Endodermal cell (in vitro differentiated cells): ENCODE measurements around the gene ATP11C. TPM values are rescaled to one million over a fixed set of nuclear protein-coding genes. Genes with fewer than 3 reads are reported as not detected.

Experiments used
- DNase-seq: peaks from one replicate; pipeline ENCODE4 v3.0.0-alpha.2; 2017
- H3K27ac ChIP-seq: 2 replicates; pipeline ENCODE4 v1.5.1; 2013; ENCODE audit warnings: mild to moderate bottlenecking, low read depth, low read length, moderate library complexity
- H3K27me3 ChIP-seq: 2 replicates; pipeline ENCODE4 v1.6.1; 2013; ENCODE audit warnings: mild to moderate bottlenecking, low read length, moderate library complexity; ENCODE audit not compliant: insufficient read depth, control insufficient read depth, poor library complexity, severe bottlenecking
- H3K36me3 ChIP-seq: 2 replicates; pipeline ENCODE4 v1.7.0; 2013; ENCODE audit warnings: mild to moderate bottlenecking, low read length, moderate library complexity; ENCODE audit not compliant: control insufficient read depth, insufficient read depth
- H3K4me1 ChIP-seq: one replicate; pipeline ENCODE4 v1.7.0; 2013; ENCODE audit warnings: low read length; ENCODE audit not compliant: control insufficient read depth, insufficient read depth
- H3K4me3 ChIP-seq: 2 replicates; pipeline ENCODE4 v1.5.1; 2013; ENCODE audit warnings: mild to moderate bottlenecking, low read length, moderate library complexity
- H3K9ac ChIP-seq: 2 replicates; pipeline ENCODE4 v1.6.1; 2013; ENCODE audit warnings: mild to moderate bottlenecking, low read length, moderate library complexity; ENCODE audit not compliant: poor library complexity, severe bottlenecking; ENCODE audit errors: extremely low read depth
- H3K9me3 ChIP-seq: 2 replicates; pipeline ENCODE4 v1.6.1; 2013; ENCODE audit warnings: mild to moderate bottlenecking, low read length, moderate library complexity; ENCODE audit not compliant: control insufficient read depth
- H3K27ac Mint-ChIP-seq: 2 replicates; pipeline ENCODE4 v1.8.0; 2020; ENCODE audit warnings: mixed read lengths
- H3K27me3 Mint-ChIP-seq: 2 replicates; pipeline ENCODE4 v1.8.0; 2021; ENCODE audit warnings: mild to moderate bottlenecking, mixed read lengths; ENCODE audit not compliant: insufficient read depth
- H3K36me3 Mint-ChIP-seq: 2 replicates; pipeline ENCODE4 v1.8.0; 2020; ENCODE audit warnings: low read depth, mixed read lengths
- H3K4me1 Mint-ChIP-seq: 2 replicates; pipeline ENCODE4 v1.8.0; 2020; ENCODE audit warnings: mixed read lengths
- H3K4me3 Mint-ChIP-seq: 2 replicates; pipeline ENCODE4 v1.8.0; 2020; ENCODE audit warnings: mild to moderate bottlenecking, moderate library complexity, mixed read lengths
- H3K9me3 Mint-ChIP-seq: 2 replicates; pipeline ENCODE4 v1.8.0; 2020; ENCODE audit warnings: mild to moderate bottlenecking, mixed read lengths
- CTCF ChIP-seq: fragments of 200-600 bp; sonication (generic); conservative IDR thresholded peaks from 2 replicates; pipeline ENCODE4 v1.5.0; 2021; ENCODE audit warnings: antibody characterized with exemption, mild to moderate bottlenecking
- WGBS, 2 experiments: methylation state at CpG; one replicate each; pipeline versions ENCODE4 v1.1.5 to v1.1.7; 2013; ENCODE audit warnings: missing lambda C conversion rate in 2 of 2, mixed read lengths in 1 of 2; ENCODE audit not compliant: insufficient coverage in 1 of 2, insufficient read length in 1 of 2; 5-methylcytosine and 5-hydroxymethylcytosine counted together
- total RNA-seq, 2 donors: library from RNA; stranded (reverse); fragmentation: NEBNext Ultra II Directional in 1 of 2; extraction: Animal tissue kit (Norgen Biotek cat#: 25700) in 1 of 2; gene quantifications; 2 replicates in 1 of 2; 3 replicates in 1 of 2; pipeline ENCODE4 v1.2.1, GENCODE V29; 2021

The ATP11C gene
- total RNA-seq, 2 donors from 2014 or later, result 62.9 to 114 TPM

DNA sequence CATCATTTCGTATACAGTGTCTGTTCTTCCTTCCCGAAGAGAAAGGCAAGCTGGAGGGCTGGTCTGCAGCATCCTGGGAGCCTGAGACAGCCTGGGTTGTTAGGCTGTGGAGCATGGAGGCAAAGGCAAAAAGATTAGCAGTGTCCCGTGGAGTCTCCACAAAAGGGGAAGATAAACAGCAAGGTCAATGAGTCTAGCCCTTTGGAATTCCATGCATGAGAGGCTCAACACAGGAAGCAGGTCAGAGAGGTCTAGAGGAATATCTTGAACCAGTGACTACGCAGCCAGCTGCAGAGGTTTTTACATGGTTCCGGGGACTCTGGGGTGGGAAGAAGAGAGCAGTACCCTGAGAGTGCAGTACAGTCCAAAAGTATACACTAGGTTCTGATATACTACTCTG is 212.7 kb downstream of the ATP11C start:
- Histone ChIP-seq H3K4me1 (no peaks in the 10 kb centered on the region), H3K36me3 (no peaks in the 10 kb centered on the region), H3K27ac (peak overlapping the region; percentile 70), H3K27me3 (no peaks in the 10 kb centered on the region), H3K4me3 (no peak overlapping the region), H3K9me3 (peaks cover 6% of the 10 kb centered on the region), H3K9ac (no peak overlapping the region)
- WGBS, 2 experiments, result 28% methylated on average over 5 of the region's 5 CpGs; no CpG with 5 or more reads in 1 of the 2 experiments
- Mint-ChIP-seq H3K4me3 (peak overlapping the region; percentile 21), H3K27ac (peak overlapping the region; percentile 97), H3K27me3 (no peaks in the 10 kb centered on the region), H3K9me3 (no peaks in the 10 kb centered on the region), H3K4me1 (peaks cover 19% of the 10 kb centered on the region), H3K36me3 (peaks cover 13% of the 10 kb centered on the region)
- DNase-seq, result peak; percentile 83
- no peak for TF ChIP-seq CTCF

DNA sequence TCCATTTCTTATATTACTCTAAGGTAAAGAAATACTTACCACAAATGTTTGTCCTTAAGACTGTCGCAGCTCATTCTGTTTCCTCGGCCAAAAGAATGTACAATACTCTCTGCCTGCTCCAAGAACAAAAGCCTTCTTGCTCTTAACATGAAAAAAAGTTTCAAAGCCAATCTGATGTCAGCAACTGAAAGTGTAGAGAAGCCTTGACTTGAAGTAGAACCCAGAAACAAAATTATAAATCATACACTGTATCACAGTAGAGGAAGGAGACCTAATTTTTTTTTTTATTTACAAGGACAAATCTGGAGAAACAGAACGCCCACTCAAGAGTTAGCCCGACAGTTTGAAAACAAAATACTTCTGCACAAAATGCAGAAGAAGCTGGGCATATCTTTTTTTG is 224.8 kb downstream of the ATP11C start, which contains the start of gene MCF2:
Gene MCF2, minus strand, starts transcription at position 101 of the 400 bp plus-strand sequence. CDS start 56,423 bp downstream, outside the sequence.
- H3K27me3 ChIP-seq, result no peaks in the 10 kb centered on the region
- no peak within 1 kb of the TSS for H3K4me3 ChIP-seq
- Mint-ChIP-seq H3K36me3 (no peaks in the 10 kb centered on the region), H3K27ac (no peak within 1 kb of the TSS), H3K4me3 (no peak within 1 kb of the TSS), H3K27me3 (peaks cover 2% of the 10 kb centered on the region), H3K4me1 (no peaks in the 10 kb centered on the region), H3K9me3 (peaks cover 2% of the 10 kb centered on the region)
- no peak within 1 kb of the TSS for H3K27ac ChIP-seq
- 97 to 100% methylated on average over 2 to 4 of the region's 4 CpGs for WGBS, 2 experiments
- no peak within 1 kb of the TSS for H3K9ac ChIP-seq
- DNase-seq, result no peak
- no peak for TF ChIP-seq CTCF
- no peaks in the 10 kb centered on the region for H3K9me3 ChIP-seq
- no peaks in the 10 kb centered on the region for H3K4me1 ChIP-seq
- H3K36me3 ChIP-seq, result no peaks in the 10 kb centered on the region

DNA sequence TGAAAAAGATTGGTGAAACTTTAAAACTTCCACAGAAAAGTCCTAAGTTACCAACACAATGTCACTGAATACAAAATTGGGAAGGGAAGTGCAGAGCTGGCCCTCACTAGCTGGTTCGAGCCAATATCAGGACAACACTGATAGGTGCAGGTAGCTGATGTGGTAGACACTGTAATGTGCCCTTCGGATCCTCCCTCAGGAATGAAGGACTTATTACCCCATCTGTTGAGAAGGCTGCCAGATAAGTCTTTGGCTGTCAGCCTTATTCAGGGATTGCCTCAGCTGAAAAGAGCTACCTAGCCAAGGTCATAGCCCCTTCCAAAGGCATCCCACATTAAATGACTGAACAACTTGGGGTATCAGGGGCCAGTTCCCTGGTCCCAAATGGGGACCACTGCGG is 230.2 kb downstream of the ATP11C start:
- Histone ChIP-seq H3K36me3 (no peaks in the 10 kb centered on the region), H3K4me3 (no peak overlapping the region), H3K9ac (no peak overlapping the region), H3K27ac (no peak overlapping the region), H3K4me1 (no peaks in the 10 kb centered on the region), H3K9me3 (no peaks in the 10 kb centered on the region), H3K27me3 (no peaks in the 10 kb centered on the region)
- Mint-ChIP-seq H3K27me3 (peaks cover 2% of the 10 kb centered on the region), H3K9me3 (peaks cover 2% of the 10 kb centered on the region), H3K27ac (no peak overlapping the region), H3K36me3 (no peaks in the 10 kb centered on the region), H3K4me1 (peaks cover 4% of the 10 kb centered on the region), H3K4me3 (no peak overlapping the region)
- DNase-seq, result no peak
- 88 to 91% methylated on average over 1 to 3 of the region's 3 CpGs for WGBS, 2 experiments
- TF ChIP-seq CTCF, result no peak
